Keratinocyte (primary cell): ENCODE data around the gene TACC3.

Experiments used
- CTCF ChIP-seq, 3 experiments: IDR thresholded peaks in 1 of 3; conservative IDR thresholded peaks in 1 of 3; optimal IDR thresholded peaks in 1 of 3; 2 replicates in 2 of 3; 3 replicates in 1 of 3; pipeline versions ENCODE3 to v1.5.1; 2011; ENCODE audit warnings: low read length in 3 of 3, mild to moderate bottlenecking in 3 of 3, moderate library complexity in 2 of 3, control low read depth in 1 of 3, inconsistent platforms in 1 of 3; ENCODE audit not compliant: insufficient read depth in 2 of 3; ENCODE audit errors: extremely low read depth in 1 of 3
- EZH2 ChIP-seq: IDR thresholded peaks from one replicate; pipeline ENCODE4 v1.6.1; 2012; ENCODE audit warnings: inconsistent platforms, mild to moderate bottlenecking, low read length, moderate library complexity

- no peak for TF ChIP-seq CTCF (optimal IDR thresholded peaks at IDR 0.05 in 1 of 3, IDR thresholded peaks at IDR 0.05 in 1 of 3, conservative IDR thresholded peaks at IDR 0.05 in 1 of 3; ENCODE audit: extremely low read depth in 1 of 3, insufficient read depth in 2 of 3, low read length in 3 of 3)
- no peak for TF ChIP-seq EZH2
Observed at GRCh38 chr4:1713003-1713851, 8.1 kb upstream of the TACC3 start.
